ENCODE data around the gene CILP2.

DNA sequence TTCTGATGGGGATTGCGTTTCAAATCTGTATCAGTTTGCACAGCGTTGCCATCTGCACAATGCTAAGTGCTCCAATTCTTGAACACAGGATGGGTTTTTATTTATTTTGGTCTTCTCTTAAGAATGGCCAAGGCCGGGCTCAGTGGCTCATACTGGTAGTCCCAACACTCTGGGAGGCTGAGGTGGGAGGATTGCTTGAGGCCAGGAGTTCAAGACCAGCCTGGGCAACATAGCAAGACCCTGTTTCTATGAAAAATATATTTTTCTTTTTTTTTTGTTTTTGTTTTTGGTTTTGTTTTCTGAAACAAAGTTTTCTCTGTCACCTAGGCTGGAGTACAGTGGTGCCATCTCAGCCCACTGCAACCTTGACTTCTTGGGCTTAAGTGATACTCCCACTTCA lies 14.9 kb upstream of the CILP2 start:
- no peak for TF ChIP-seq EZH2 (IDR thresholded peaks at IDR 0.05; ENCODE audit: low read length, missing control alignments)
- TF ChIP-seq, protein P1, sequence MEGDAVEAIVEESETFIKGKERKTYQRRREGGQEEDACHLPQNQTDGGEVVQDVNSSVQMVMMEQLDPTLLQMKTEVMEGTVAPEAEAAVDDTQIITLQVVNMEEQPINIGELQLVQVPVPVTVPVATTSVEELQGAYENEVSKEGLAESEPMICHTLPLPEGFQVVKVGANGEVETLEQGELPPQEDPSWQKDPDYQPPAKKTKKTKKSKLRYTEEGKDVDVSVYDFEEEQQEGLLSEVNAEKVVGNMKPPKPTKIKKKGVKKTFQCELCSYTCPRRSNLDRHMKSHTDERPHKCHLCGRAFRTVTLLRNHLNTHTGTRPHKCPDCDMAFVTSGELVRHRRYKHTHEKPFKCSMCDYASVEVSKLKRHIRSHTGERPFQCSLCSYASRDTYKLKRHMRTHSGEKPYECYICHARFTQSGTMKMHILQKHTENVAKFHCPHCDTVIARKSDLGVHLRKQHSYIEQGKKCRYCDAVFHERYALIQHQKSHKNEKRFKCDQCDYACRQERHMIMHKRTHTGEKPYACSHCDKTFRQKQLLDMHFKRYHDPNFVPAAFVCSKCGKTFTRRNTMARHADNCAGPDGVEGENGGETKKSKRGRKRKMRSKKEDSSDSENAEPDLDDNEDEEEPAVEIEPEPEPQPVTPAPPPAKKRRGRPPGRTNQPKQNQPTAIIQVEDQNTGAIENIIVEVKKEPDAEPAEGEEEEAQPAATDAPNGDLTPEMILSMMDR (conservative IDR thresholded peaks at IDR 0.05 in 1 of 2, IDR thresholded peaks at IDR 0.05 in 1 of 2; ENCODE audit: low read depth in 1 of 2, low read length in 2 of 2): no peak

All from fibroblast of lung (primary cell).